Measurements from ENCODE around the gene PDE6B.
"Not testable (repeated sequence)": the region's sequence is repeated elsewhere in the genome, so short reads cannot be mapped to it uniquely, and the experiment has no call there.

PDE6B gene

DNA sequence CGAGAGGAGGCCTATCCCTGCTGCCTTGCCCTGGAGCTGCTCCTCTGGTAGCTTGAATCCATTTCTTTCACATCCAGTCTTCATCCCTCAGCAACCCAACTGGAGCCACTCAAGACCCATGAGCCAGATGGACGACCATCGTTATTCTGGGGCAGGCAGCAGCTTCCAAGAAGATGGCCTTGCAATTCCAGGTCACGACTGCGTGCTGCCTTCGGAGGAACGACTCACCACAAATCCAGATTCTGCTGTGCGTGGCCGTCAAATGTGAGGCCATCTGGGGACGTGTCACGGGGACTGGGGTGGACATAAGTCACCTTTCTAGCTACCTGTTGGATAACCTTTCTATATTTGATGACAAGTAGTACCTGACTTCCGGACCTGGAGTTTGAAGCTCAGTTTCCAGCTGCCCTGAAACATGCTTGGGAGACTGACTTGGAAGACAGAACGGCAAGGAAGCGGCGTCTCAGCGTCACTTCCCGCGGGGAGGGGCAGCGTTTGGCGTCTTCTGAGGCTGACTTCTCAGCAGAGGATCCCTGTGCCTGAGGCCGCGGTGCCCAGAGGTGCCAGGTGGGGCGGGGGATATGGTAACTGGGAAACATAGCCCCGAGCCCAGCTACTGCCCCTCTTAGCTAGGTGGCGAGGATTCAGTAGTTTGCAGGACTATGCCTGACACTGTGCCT lies 37.6 kb upstream of the PDE6B start:
- Histone ChIP-seq H3K27me3 (ENCODE audit: control insufficient read depth, insufficient read depth, low read length) (no peaks in the 10 kb centered on the region), H3K9me3 (ENCODE audit: control insufficient read depth, insufficient read depth, low read length) (no peaks in the 10 kb centered on the region), H3K9ac (ENCODE audit: low read depth, low read length) (no peak overlapping the region), H3K4me1 (ENCODE audit: control insufficient read depth, insufficient read depth, low read length) (no peaks in the 10 kb centered on the region), H3K4me3 (ENCODE audit: low read depth, low read length) (no peak overlapping the region), H3K36me3 (ENCODE audit: control insufficient read depth, insufficient read depth, low read length) (no peaks in the 10 kb centered on the region)

- no peaks in the 10 kb centered on the region for H3K4me1 ChIP-seq (ENCODE audit: control insufficient read depth, insufficient read depth, low read length)
- H3K9me3 ChIP-seq (ENCODE audit: control insufficient read depth, insufficient read depth, low read length): no peaks in the 10 kb centered on the region
- H3K36me3 ChIP-seq (ENCODE audit: control insufficient read depth, insufficient read depth, low read length): no peaks in the 10 kb centered on the region
- H3K4me3 ChIP-seq (ENCODE audit: low read depth, low read length): no peak overlapping the region
- no peaks in the 10 kb centered on the region for H3K27me3 ChIP-seq (ENCODE audit: control insufficient read depth, insufficient read depth, low read length)
- no peak overlapping the region for H3K9ac ChIP-seq (ENCODE audit: low read depth, low read length)
Observed at GRCh38 chr4:588351-588849, 37.0 kb upstream of the PDE6B start.

DNA sequence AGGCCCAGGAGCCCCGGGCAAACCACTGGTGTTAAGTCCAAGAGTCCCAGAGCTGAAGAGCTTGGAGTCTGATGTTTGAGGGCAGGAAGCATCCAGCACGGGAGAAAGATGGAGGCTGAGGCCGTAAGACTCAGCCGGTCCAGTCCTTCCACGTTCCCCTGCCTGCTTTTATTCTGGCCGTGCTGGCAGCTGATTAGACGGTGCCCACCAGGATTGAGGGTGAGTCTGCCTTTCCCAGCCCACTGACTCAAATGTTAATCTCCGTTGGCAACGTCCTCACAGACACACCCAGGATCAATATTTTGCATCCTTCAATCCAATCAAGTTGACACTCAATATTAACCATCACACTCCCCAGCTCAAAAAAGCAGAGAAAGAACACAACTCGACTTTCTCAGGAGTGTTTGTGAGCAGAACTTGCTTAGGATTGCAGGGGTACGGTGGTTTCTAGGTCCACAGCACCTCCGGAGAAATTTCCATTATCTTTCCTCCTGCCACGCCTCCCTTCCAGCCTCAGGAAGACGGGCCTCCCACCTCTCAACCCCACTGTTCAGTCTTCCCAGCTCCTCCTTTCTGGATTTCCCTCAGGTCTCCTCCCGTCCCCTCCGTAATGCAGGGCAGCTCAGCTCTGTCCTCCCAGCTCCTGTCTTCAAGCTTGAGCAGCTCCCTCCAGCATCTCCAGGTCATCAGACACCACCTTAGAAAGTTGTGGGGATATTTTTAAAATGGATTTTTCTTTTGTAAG lies 36.0 kb upstream of the PDE6B start:
- Histone ChIP-seq H3K4me1 (ENCODE audit: control insufficient read depth, insufficient read depth, low read length) (no peaks in the 10 kb centered on the region), H3K9ac (ENCODE audit: low read depth, low read length) (no peak overlapping the region), H3K27me3 (ENCODE audit: control insufficient read depth, insufficient read depth, low read length) (no peaks in the 10 kb centered on the region), H3K4me3 (ENCODE audit: low read depth, low read length) (no peak overlapping the region), H3K36me3 (ENCODE audit: control insufficient read depth, insufficient read depth, low read length) (no peaks in the 10 kb centered on the region), H3K9me3 (ENCODE audit: control insufficient read depth, insufficient read depth, low read length) (no peaks in the 10 kb centered on the region)

DNA sequence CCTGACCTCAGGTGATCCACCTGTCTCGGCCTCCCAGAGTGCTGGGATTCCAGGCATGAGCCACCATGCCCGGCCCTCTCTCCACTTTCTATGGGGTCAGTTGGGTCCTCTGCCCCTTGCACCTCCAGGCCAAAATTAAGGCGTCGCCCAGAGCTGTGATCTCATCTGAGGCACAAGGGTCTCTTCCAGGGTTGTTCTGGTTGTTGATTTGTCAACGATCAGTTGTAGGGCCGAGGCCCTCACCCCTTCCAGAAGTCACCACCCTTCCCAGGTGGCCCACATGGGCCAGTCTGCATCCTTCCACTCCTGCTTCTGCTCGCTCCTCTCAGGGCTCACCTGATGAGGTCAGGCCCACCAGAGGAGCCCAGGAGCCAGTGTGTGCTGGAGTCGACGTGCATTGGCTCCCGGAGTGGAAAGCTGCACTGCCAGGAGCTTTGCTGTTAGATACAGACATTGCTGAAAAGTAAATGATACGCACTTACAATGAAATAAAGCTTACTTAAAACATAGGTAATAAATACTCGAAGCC lies 35.0 kb upstream of the PDE6B start:
- Histone ChIP-seq H3K4me1 (ENCODE audit: control insufficient read depth, insufficient read depth, low read length) (no peaks in the 10 kb centered on the region), H3K9ac (ENCODE audit: low read depth, low read length) (no peak overlapping the region), H3K4me3 (ENCODE audit: low read depth, low read length) (no peak overlapping the region), H3K27me3 (ENCODE audit: control insufficient read depth, insufficient read depth, low read length) (no peaks in the 10 kb centered on the region), H3K36me3 (ENCODE audit: control insufficient read depth, insufficient read depth, low read length) (no peaks in the 10 kb centered on the region), H3K9me3 (ENCODE audit: control insufficient read depth, insufficient read depth, low read length) (no peaks in the 10 kb centered on the region)

DNA sequence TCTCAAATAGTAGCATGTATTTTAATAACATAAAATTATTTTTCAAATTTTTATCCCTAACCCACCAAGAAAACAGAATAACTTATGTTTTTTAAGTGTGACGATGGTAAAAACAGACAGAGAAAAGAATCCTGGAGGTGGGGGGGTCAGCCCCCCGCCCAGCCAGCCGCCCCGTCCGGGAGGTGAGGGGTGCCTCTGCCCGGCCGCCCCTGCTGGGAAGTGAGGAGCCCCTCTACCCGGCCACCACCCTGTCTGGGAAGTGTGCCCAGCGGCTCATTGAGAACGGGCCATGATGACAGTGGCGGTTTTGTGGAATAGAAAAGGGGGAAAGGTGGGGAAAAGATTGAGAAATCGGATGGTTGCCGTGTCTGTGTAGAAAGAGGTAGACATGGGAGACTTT lies 33.2 kb upstream of the PDE6B start:
- not testable (repeated sequence) for H3K9ac ChIP-seq (ENCODE audit: low read depth, low read length); H3K36me3 ChIP-seq (ENCODE audit: control insufficient read depth, insufficient read depth, low read length); H3K9me3 ChIP-seq (ENCODE audit: control insufficient read depth, insufficient read depth, low read length); H3K4me1 ChIP-seq (ENCODE audit: control insufficient read depth, insufficient read depth, low read length); H3K4me3 ChIP-seq (ENCODE audit: low read depth, low read length); H3K27me3 ChIP-seq (ENCODE audit: control insufficient read depth, insufficient read depth, low read length)

GRCh38 chr4:592825-593520 lies 32.4 kb upstream of the PDE6B start:
- no peaks in the 10 kb centered on the region for H3K27me3 ChIP-seq (ENCODE audit: control insufficient read depth, insufficient read depth, low read length)
- H3K9me3 ChIP-seq (ENCODE audit: control insufficient read depth, insufficient read depth, low read length): no peaks in the 10 kb centered on the region
- no peaks in the 10 kb centered on the region for H3K4me1 ChIP-seq (ENCODE audit: control insufficient read depth, insufficient read depth, low read length)
- no peak overlapping the region for H3K4me3 ChIP-seq (ENCODE audit: low read depth, low read length)
- no peak overlapping the region for H3K9ac ChIP-seq (ENCODE audit: low read depth, low read length)
- no peaks in the 10 kb centered on the region for H3K36me3 ChIP-seq (ENCODE audit: control insufficient read depth, insufficient read depth, low read length)

DNA sequence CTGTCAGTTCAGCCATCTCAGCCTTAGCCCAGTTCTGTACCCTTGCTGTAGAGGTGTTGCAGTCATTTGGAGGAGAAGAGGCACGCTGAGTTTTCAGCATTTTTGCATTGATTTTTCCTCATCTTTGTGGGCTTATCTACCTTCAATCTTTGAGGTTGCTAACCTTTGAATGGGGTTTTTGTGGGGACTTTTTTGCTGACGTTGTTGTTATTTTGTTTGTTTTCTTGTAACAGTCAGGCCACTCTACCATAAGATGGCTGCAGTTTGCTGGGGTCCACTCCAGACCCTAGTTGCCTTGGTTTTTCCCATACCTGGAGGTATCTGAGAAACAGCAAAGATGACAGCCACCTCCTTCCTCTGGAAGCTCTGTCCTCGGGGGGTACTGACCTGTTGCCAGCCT lies 26.4 kb upstream of the PDE6B start:
- Histone ChIP-seq H3K27me3 (ENCODE audit: control insufficient read depth, insufficient read depth, low read length) (no peaks in the 10 kb centered on the region), H3K4me3 (ENCODE audit: low read depth, low read length) (no peak overlapping the region), H3K36me3 (ENCODE audit: control insufficient read depth, insufficient read depth, low read length) (no peaks in the 10 kb centered on the region), H3K4me1 (ENCODE audit: control insufficient read depth, insufficient read depth, low read length) (no peaks in the 10 kb centered on the region), H3K9me3 (ENCODE audit: control insufficient read depth, insufficient read depth, low read length) (no peaks in the 10 kb centered on the region), H3K9ac (ENCODE audit: low read depth, low read length) (no peak overlapping the region)

GRCh38 chr4:600166-600565 lies 25.2 kb upstream of the PDE6B start:
- Histone ChIP-seq H3K27me3 (ENCODE audit: control insufficient read depth, insufficient read depth, low read length) (no peaks in the 10 kb centered on the region), H3K36me3 (ENCODE audit: control insufficient read depth, insufficient read depth, low read length) (no peaks in the 10 kb centered on the region), H3K4me1 (ENCODE audit: control insufficient read depth, insufficient read depth, low read length) (no peaks in the 10 kb centered on the region), H3K9ac (ENCODE audit: low read depth, low read length) (no peak overlapping the region), H3K9me3 (ENCODE audit: control insufficient read depth, insufficient read depth, low read length) (no peaks in the 10 kb centered on the region), H3K4me3 (ENCODE audit: low read depth, low read length) (no peak overlapping the region)

DNA sequence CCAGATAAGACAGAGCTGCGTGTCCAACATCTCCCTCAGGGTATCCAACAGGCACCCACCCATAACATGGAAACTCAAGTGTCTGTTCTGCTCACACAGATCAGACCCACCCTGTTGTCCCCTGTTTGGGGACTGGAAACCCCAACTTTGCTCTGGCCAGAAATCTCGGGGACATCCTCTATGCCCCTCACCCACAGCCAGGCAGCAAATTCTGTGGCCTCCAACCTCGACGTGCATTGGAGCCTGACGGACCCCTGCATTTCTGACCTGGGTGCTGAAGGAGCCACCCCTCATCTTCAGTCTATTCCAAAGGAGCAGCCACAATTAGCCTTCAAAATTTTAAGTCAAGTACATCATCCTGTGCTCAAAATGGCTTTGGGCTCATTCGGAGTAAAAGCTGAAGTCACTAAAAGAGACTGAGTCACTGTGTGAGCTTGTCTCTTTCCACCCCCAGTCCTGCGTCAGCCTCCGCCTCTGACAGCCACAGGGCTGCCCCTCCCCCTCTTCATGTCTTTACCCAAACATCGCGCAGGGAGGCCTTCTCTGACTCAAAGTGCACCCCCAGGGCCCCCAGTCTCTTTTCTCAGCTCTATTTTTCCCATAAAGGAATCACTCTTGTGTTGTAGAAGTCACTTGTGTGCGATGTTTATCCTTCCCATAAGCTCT lies 24.4 kb upstream of the PDE6B start:
- H3K27me3 ChIP-seq (ENCODE audit: control insufficient read depth, insufficient read depth, low read length): no peaks in the 10 kb centered on the region
- H3K4me1 ChIP-seq (ENCODE audit: control insufficient read depth, insufficient read depth, low read length): no peaks in the 10 kb centered on the region
- H3K36me3 ChIP-seq (ENCODE audit: control insufficient read depth, insufficient read depth, low read length): no peaks in the 10 kb centered on the region
- no peak overlapping the region for H3K9ac ChIP-seq (ENCODE audit: low read depth, low read length)
- no peak overlapping the region for H3K4me3 ChIP-seq (ENCODE audit: low read depth, low read length)
- H3K9me3 ChIP-seq (ENCODE audit: control insufficient read depth, insufficient read depth, low read length): no peaks in the 10 kb centered on the region

DNA sequence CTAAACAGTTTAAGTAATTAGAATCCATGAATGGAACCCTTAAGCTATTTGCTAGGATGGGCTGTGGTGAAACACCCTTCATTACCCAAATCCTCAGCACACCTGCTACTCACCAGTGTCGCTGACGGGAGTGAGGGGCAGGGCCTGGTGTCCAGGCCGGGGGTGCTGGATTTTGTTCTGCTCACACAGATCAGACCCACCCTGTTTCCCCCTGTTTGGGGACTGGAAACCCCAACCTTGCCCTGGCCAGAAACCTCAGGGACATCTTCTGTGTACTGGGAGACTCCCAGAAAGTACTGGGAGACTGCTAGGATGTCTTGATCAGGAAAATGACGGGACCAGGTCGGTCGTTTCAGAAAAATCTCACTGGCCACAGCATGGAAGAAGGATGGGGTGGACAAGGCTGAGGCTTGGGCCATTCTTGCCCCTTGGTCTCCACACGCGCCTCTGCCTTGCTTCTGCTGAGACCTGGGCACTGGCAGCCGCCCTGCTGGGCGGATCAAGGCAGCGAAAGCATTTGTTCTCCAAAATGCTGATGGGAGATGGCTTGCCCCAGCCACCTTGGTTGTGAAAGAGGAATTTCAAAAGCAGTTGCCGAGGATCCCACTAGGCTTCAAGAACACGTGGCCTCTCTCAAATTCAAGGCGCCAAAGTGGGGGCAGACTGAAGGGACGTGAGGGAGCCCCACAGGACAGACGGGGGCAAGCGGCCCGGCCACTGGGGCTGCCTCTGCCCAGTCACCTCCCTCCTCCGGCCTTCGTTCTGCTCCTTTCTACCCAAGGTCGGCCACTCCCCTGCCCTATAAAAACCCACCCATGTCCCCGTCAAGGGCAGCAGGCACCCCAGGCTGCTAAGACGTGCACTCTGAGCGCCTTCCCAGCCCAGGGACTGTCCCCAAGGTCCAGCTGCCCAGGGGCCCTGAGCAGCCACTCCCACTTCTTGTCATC lies 23.5 kb upstream of the PDE6B start:
- Histone ChIP-seq H3K9me3 (ENCODE audit: control insufficient read depth, insufficient read depth, low read length) (no peaks in the 10 kb centered on the region), H3K4me3 (ENCODE audit: low read depth, low read length) (no peak overlapping the region), H3K9ac (ENCODE audit: low read depth, low read length) (no peak overlapping the region), H3K4me1 (ENCODE audit: control insufficient read depth, insufficient read depth, low read length) (no peaks in the 10 kb centered on the region), H3K36me3 (ENCODE audit: control insufficient read depth, insufficient read depth, low read length) (no peaks in the 10 kb centered on the region), H3K27me3 (ENCODE audit: control insufficient read depth, insufficient read depth, low read length) (no peaks in the 10 kb centered on the region)

GRCh38 chr4:602559-602942 lies 22.8 kb upstream of the PDE6B start:
- no peaks in the 10 kb centered on the region for H3K4me1 ChIP-seq (ENCODE audit: control insufficient read depth, insufficient read depth, low read length)
- H3K27me3 ChIP-seq (ENCODE audit: control insufficient read depth, insufficient read depth, low read length): no peaks in the 10 kb centered on the region
- no peaks in the 10 kb centered on the region for H3K9me3 ChIP-seq (ENCODE audit: control insufficient read depth, insufficient read depth, low read length)
- no peaks in the 10 kb centered on the region for H3K36me3 ChIP-seq (ENCODE audit: control insufficient read depth, insufficient read depth, low read length)
- H3K4me3 ChIP-seq (ENCODE audit: low read depth, low read length): no peak overlapping the region
- H3K9ac ChIP-seq (ENCODE audit: low read depth, low read length): no peak overlapping the region

Data from iPS-15b (cell line).